ENCODE data around the gene CAMK1D. TPM values are rescaled to one million over a fixed set of nuclear protein-coding genes. Genes with fewer than 3 reads are reported as not detected.

Gene CAMK1D
- total RNA-seq, 1 donor from 2014 or later = 22.5 TPM

GRCh38 chr10:12533151-12533550 is 183.8 kb downstream of the CAMK1D start:
- Histone ChIP-seq H3K27ac (no peak overlapping the region), H3K4me1 (no peaks in the 10 kb centered on the region), H3K27me3 (ENCODE audit: low read depth) (no peaks in the 10 kb centered on the region), H3K4me3 (no peak overlapping the region), H3K36me3 (no peaks in the 10 kb centered on the region), H3K9me3 (no peaks in the 10 kb centered on the region)
- ATAC-seq (no peak), DNase-seq (no peak)
- intact Hi-C loops (cut with DNase I) = no loop called here
- no peak for TF ChIP-seq CTCF (IDR thresholded peaks at IDR 0.05)

DNA sequence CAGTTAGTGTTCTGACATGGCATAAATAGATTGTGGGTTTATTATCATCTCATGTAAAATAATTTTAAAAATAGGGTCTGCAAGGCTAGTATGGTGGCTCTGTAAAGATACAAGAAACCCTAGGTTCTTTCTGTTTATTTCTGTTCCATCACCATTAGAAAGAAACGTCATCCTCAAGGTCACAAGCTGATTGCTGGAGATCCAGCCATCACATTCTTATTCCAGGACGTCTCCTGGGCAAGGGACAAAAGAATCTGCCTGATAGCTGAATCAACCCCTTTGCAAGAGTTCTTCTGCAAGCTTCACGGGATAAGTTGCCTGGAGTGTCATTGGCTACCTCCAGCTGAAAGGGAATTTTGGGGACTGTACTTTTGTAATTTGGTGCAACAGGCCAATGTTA is 184.4 kb downstream of the CAMK1D start:
- Histone ChIP-seq H3K36me3 (no peaks in the 10 kb centered on the region), H3K27me3 (ENCODE audit: low read depth) (no peaks in the 10 kb centered on the region), H3K4me3 (no peak overlapping the region), H3K27ac (no peak overlapping the region), H3K4me1 (no peaks in the 10 kb centered on the region), H3K9me3 (no peaks in the 10 kb centered on the region)
- DNase-seq = no peak
- no peak for ATAC-seq
- intact Hi-C loops (cut with DNase I) = no loop called here
- TF ChIP-seq CTCF (IDR thresholded peaks at IDR 0.05) = no peak

- no peaks in the 10 kb centered on the region for H3K9me3 ChIP-seq
- H3K4me1 ChIP-seq = no peaks in the 10 kb centered on the region
- DNase-seq (no peak), ATAC-seq (no peak)
- no peaks in the 10 kb centered on the region for H3K36me3 ChIP-seq
- no peak overlapping the region for H3K4me3 ChIP-seq
- H3K27me3 ChIP-seq (ENCODE audit: low read depth) = no peaks in the 10 kb centered on the region
- H3K27ac ChIP-seq = no peak overlapping the region
- no peak for TF ChIP-seq CTCF (IDR thresholded peaks at IDR 0.05)
- intact Hi-C loops (cut with DNase I) = no loop called here
Measured at GRCh38 chr10:12534824-12535223, 185.5 kb downstream of the CAMK1D start.

DNA sequence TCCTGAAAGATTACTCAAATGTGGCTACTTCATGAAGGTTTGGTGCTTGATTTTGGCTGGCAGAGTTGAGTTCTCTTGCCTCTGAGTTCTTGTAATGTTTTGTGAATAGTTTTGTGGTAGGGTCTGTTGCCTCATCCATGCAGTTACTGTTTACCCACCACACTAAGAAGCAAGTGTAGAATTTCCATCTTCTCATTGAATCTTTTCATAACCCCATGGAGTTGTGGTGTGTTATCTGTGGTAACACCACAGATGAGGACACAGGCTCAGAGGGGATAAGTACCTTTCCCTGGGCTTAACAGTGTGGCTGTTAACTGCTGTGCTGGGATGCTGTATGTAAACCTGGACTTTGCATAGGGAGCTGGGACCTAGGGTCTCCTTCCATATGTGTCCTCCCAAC is 186.3 kb downstream of the CAMK1D start:
- Histone ChIP-seq H3K4me1 (no peaks in the 10 kb centered on the region), H3K27ac (no peak overlapping the region), H3K9me3 (no peaks in the 10 kb centered on the region), H3K36me3 (no peaks in the 10 kb centered on the region), H3K27me3 (ENCODE audit: low read depth) (no peaks in the 10 kb centered on the region), H3K4me3 (no peak overlapping the region)
- ATAC-seq (peak in 1 of 2 donors; percentile 21), DNase-seq (no peak)
- intact Hi-C loops (cut with DNase I) = no loop called here
- no peak for TF ChIP-seq CTCF (IDR thresholded peaks at IDR 0.05)

GRCh38 chr10:12538491-12538995 is 189.2 kb downstream of the CAMK1D start:
- Histone ChIP-seq H3K4me1 (no peaks in the 10 kb centered on the region), H3K9me3 (no peaks in the 10 kb centered on the region), H3K36me3 (no peaks in the 10 kb centered on the region), H3K4me3 (no peak overlapping the region), H3K27me3 (ENCODE audit: low read depth) (peaks cover under 1% of the 10 kb centered on the region), H3K27ac (no peak overlapping the region)
- intact Hi-C loops (cut with DNase I) = no loop called here
- TF ChIP-seq CTCF (IDR thresholded peaks at IDR 0.05) = no peak
- ATAC-seq (no peak), DNase-seq (no peak)
